NCI-H2029 treated with DMSO at 0.1 percent for 48 hours (cell line): Measurements from ENCODE around the gene FHOD3.
"Not testable (repeated sequence)": the region's sequence is repeated elsewhere in the genome, so short reads cannot be mapped to it uniquely, and the experiment has no call there.

Source experiments
- DNase-seq: peaks from one replicate; lab custom pipeline; 2025; lab: John Stamatoyannopoulos, UW

FHOD3 gene

GRCh38 chr18:36798738-36799473 lies 501.4 kb downstream of the FHOD3 start:
- DNase-seq: no peak

GRCh38 chr18:36805105-36805504 lies 507.6 kb downstream of the FHOD3 start:
- DNase-seq: no peak

- no peak for DNase-seq
Observed at GRCh38 chr18:36808681-36809080, 511.2 kb downstream of the FHOD3 start.

- peak; percentile 66 for DNase-seq
Observed at GRCh38 chr18:36809590-36810381, 512.3 kb downstream of the FHOD3 start.

GRCh38 chr18:36811430-36811829 lies 513.9 kb downstream of the FHOD3 start:
- DNase-seq: no peak

GRCh38 chr18:36811955-36812354 lies 514.4 kb downstream of the FHOD3 start:
- DNase-seq: no peak

- no peak for DNase-seq
Observed at GRCh38 chr18:36812678-36813077, 515.2 kb downstream of the FHOD3 start.

GRCh38 chr18:36813101-36813775 lies 515.7 kb downstream of the FHOD3 start:
- DNase-seq: no peak

GRCh38 chr18:36813824-36814223 lies 516.3 kb downstream of the FHOD3 start:
- no peak for DNase-seq

GRCh38 chr18:36814994-36815393 lies 517.5 kb downstream of the FHOD3 start:
- DNase-seq: no peak

- not testable (repeated sequence) for DNase-seq
Observed at GRCh38 chr18:36816096-36816495, 518.6 kb downstream of the FHOD3 start.

GRCh38 chr18:36817039-36817438 lies 519.5 kb downstream of the FHOD3 start:
- no peak for DNase-seq

- DNase-seq: no peak
Observed at GRCh38 chr18:36818652-36819051, 521.1 kb downstream of the FHOD3 start.

- DNase-seq: no peak
Observed at GRCh38 chr18:36819621-36820020, 522.1 kb downstream of the FHOD3 start.

GRCh38 chr18:36821681-36822080 lies 524.2 kb downstream of the FHOD3 start:
- DNase-seq: no peak

- DNase-seq: no peak
Observed at GRCh38 chr18:36825526-36825925, 528.0 kb downstream of the FHOD3 start.

- no peak for DNase-seq
Observed at GRCh38 chr18:36826556-36826955, 529.0 kb downstream of the FHOD3 start.

GRCh38 chr18:36828157-36828629 lies 530.7 kb downstream of the FHOD3 start:
- no peak for DNase-seq

GRCh38 chr18:36828630-36829361 lies 531.3 kb downstream of the FHOD3 start, which contains the start of the genes KIAA1328 and TPGS2:
TSS of gene KIAA1328 (plus strand) at chr18:36829127. CDS start at chr18:36829139, 12 bp downstream.
TSS of gene TPGS2 (minus strand) at chr18:36829002. CDS start at chr18:36828767, 235 bp downstream.
- DNase-seq: no peak
